ENCODE measurements around the gene SH2D3C.

DNA sequence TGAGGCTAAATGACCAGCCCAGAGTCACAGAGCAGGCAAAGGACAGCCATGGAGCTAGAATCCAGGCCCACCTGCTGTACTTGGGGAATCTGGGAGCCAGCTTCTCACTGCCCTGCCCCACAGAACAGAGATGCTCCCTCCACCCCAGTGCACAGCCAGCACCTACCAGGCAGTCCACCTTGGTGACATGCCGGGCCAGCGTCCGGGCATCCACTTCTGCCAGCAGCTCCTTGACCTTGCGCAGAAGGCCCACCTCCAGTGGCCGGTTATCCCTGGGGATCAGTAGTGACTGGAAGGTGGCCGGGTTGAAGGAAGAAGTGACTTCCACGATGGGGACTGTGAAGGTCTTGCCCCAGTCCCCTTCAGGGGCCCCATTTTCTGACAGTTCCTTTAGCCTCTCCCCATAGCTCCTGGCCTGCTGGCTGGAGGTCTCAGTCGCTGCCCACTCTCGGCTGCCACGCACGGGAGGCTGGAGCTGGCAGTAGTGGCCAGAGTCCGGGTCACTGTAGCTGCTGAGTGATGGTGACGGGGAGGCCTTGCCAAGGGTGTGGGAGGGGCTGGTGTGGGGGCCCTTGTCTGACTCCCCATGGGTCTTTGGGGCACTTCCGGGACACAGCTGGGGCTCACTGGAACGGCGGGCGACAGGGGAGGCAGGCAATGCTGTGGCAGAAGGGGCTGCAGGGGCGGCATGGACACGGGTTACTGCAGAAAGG, 33.9 kb downstream of the SH2D3C start:
- TF ChIP-seq CTCF (IDR thresholded peaks at IDR 0.05; ENCODE audit: low read depth, low read length, poor library complexity, severe bottlenecking) = no peak
- no peak for TF ChIP-seq EZH2phosphoT487 (IDR thresholded peaks at IDR 0.05; ENCODE audit: borderline replicate concordance, low read length)

Measured in DOHH2 (cell line).